Cardiac septum (tissue), 1 donor: ENCODE results near the gene PLXNA3. TPM values are rescaled to one million over a fixed set of nuclear protein-coding genes. Genes with fewer than 3 reads are reported as not detected.

ENCODE experiments used
- DNase-seq: peaks from one replicate; pipeline ENCODE4 v3.0.0-alpha.2; 2020; ENCODE audit warnings: low spot score
- intact Hi-C: fragments of 100-400 bp; cut with DNase I; formaldehyde crosslinking; loops from one replicate; pipeline ENCODE4 v1.14.0; 2022
- microRNA-seq: library from miRNA; unstranded; fragments of <30 nt; microRNA quantifications from one replicate; pipeline ENCODE4 v1.2.0, GENCODE V29; 2020
- total RNA-seq: library from RNA; stranded (reverse); fragmentation: NEBNext Ultra II Directional; extraction: Animal tissue kit (Norgen Biotek cat#: 25700); gene quantifications from one replicate; pipeline ENCODE4 v1.2.1, GENCODE V29; 2021
- donor health status: DM: no; HTN: no; CAD: no.

Gene PLXNA3
- total RNA-seq, 1 donor from 2014 or later = 46.9 TPM

DNA sequence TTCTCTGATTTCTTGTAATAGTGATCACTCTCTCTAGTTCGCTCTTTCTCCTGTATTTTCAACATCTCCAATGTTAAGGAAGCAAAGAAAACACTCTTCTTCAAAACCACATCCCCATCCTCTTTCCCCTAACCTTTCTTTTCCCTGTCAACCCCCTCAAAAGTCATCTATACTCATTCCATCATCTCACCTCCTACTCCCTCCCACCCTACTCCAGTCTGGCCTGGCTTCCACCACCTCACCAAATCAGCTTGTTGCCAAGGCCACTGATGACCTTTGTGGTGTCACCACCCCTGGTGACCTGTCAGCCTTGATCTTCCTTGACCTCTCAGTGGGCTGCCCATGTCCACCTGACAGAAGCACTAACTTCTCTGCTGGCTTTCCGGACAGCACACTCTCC is 55.6 kb downstream of the PLXNA3 start:
- intact Hi-C loops = no loop called here
- no peak for DNase-seq

DNA sequence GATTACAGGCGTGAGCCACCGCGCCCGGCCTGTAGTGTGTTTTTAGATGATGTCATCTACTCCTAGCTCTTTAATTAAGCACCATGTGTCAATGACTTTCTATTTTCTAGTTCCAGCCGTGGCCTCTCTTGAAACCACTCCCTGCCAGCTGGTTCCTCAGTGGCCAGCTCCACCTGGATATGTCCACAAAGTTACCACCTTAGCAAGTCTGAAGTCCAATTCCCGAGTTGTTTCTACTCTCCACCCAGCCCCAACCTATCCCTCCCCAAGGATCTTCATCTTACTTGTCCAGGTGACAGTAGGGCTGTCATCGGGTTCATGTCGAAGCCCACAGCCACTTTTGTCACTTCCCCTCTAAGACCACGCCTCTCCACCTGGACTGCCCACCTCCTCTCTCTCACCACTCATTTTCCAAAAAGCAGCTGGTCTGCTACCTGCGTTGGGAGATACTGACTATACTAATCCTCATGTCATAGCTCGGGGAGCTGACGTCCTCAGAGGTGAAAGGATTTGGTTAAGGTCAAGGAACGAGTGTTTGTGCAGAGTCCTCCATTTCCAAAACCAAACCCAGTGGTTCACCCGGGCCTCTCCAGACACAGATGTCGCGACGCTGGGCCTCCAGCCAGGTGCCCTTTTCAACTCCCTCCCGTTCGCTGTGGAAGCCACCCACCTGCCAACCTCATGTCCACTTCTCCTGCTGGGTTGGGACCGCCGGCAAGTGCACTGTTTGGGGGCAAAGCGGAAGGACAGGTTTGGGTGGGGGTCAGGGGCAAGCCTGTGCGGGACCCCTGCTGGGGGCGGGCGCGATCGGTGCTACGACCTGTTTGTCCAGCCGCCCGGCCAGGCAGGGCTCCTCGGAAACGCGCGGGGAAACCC is 57.2 kb downstream of the PLXNA3 start:
- no peak for DNase-seq
- intact Hi-C loops = no loop called here

DNA sequence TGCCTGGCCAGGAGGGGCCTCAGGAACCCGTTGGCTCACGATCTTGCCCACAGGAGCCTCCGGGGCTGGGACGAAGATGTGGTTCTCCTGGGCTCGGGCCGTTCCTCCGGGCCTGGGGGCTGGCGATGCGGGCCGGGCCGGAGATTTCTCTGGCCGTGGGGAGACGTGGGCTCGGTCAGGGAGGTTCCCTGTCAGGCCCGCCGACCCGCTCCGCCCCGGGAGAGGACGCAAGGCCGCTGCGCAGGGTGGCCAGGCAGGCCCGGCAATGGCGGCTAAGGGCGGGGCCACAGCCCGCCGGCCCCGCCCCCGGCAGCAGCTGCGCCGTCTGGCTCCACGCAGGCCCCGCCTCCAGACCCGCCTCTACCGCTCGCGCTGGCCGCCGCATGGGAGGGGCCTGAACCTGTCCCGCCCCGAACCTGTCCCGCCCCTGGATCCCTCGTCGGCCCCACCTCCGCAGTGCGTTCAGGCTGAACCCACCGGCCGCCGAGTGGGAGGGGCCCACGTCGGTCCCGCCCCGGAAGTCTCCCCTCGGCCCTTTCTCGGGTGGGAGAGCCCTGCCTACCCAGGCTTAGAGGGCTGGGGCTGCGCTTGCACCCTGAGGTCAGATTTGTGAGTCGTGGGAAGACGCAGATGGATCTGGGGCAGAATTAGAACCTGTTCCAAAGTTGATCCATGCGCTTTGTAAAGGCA is 58.0 kb downstream of the PLXNA3 start, which contains the start of gene FAM3A:
Gene FAM3A, minus strand, starts transcription at position 267 of the 690 bp plus-strand sequence. CDS start 460 bp downstream, outside the sequence.
- DNase-seq = peak; percentile 96
- intact Hi-C loops = no loop called here

DNA sequence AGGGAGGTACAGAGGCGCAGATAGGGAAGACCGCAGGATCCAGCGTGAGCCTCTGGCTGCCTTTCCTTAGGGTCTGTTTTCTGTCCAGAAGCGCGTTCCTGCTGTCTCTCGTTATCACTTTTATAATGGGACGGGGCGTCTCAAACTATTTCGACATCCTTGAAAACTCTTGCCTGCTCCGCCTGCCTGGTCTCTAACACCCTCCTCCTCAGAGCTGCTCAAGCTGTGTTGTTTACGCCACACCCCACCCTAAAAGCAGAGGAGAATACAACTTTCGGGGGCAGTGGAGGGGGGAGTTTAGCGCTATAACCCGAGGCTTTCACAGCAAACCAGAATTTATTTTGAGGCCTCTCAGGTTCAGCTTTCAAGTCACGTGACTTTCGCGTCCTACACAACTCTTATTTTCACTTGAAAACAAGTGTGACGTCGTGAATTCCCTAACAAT is 58.6 kb downstream of the PLXNA3 start:
- intact Hi-C loops = no loop called here
- DNase-seq = no peak

DNA sequence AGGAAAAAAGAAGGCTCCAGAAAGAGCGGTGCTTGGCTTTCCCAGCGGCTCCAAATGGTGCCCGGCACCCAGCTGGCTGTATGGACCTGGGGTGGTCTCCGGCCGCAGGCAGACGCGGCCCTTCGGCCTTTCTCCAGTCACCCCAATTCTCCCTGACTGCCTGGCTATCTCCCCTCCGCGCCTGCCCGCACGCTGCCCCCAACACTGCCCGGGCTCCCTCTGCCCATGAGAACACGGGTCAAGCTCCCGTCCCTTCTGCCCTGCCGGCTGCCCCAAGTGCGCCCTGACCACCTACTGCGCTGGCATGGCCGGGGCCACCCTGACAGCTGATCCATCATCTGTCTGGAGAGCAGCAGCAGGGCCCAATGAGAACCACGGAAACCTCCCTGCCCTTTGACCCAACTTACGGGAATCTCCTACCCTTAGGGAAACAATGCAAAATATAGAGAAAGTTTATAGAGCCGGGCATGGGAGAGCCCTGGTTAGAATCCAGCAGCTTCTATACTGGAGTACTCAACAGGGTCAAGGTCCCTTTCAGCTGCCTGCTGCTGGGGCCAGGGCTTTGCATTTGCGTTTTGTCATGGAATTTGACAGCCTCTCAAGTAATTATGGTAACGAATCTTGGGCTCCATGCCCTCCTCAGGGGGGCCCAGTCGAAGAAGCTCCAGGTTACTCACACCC is 59.2 kb downstream of the PLXNA3 start:
- intact Hi-C loops = no loop called here
- no peak for DNase-seq

DNA sequence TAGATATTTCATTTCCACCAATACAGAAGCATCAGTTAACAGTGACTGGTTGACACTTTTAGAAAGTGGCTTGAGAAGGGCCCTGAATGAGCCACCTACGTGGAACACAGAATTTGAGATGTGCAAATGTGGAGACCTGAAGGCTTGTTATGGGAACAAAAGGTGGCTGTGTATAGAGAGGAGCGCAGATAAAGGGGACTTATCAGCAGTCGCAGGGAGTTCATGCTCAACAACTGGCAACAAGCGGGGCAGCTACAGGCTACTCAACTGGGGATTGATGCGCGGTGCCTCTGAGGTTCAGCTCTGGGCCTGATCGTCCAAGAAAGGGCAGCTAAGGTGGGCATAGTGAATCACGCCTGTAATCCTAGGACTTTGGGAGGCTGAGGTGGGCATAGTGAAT is 61.3 kb downstream of the PLXNA3 start:
- intact Hi-C loops = no loop called here
- DNase-seq = no peak

DNA sequence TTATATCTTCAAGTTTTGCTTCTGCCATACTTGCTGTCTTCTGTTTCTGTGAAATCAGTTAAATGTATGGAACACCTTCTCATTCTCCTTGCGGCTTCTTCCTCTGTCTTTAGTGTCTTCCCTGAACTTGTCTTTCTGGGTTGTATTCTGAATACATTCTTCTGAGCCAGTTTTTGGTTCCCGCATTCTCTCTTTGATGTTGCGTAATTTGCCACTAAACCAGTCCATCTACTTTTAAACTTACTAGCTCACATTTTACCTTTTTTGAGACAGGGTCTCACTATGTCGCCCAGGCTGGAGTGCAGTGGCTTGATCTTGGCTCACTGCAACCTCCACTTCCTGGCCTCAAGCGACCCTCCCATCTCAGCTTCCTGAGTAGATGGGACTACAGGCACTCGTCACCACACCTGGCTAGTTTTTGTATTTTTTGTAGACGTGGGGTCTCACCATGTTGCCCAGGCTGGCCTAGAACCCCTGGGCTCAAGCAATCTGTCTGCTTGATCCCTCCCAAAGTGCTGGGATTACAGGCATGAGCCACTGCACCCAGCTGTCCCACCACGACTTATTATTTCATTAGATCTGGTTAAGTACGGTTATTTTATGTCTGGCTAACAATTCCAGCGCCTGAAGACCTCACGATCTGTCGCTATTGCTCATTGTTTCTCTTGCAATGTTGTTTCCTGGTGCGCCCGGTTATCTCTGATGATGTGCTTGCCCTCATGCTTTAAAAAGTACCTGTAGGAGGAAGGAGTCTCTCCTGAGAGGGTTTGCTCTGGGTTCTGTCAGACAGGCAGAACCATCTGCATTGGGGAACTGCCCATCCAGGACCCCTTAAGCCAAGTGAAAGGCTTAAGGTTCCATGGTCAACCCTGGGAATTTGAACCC is 67.8 kb downstream of the PLXNA3 start:
- intact Hi-C loops = no loop called here
- DNase-seq = peak; percentile 51

DNA sequence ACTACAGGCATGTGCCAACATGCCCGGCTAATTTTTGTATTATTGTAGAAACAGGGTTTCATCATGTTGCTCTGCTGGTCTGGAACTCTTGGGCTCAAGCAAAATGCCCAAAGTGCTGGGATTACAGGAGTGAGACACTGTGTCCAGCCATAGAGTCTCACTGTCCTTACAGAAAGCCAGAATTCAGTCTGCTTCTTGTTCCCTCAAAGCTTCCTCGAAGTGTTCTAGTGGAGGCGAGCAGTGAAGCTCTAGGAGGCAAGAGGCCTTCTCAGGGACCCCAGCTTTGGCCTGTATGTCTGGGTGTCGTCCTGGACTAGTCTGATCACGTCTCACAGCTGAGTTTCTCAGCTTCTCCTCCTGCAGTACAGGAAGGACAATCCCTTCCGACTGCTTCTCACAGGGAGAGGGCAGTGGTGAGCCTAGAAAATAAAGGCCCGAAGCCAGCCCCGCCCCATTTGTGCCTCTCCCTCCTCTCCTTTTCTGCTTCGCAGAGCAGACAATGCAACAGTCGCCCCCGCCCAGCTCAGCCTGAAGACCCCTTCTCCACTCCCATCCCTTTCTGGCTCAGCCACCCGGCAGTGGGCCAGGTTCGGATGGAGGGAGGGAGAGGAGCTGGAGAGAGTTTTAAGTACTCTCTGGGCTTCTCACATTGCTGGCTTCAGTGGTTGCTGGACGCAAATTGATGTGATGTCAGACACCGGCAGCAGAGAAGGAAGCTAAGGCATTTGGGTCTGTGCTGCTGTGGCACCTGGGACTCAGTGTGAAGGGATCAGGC is 69.0 kb downstream of the PLXNA3 start:
- DNase-seq = no peak
- intact Hi-C loops = no loop called here

Small RNAs within 50 kb of the gene (microRNA-seq; reads per million reads assigned to microRNA genes)
- not detected for gene MIR6858

Other genes starting within 250 kb of the PLXNA3 start
- gene OPN1MW2, start 238.5 kb upstream of the PLXNA3 start, total RNA-seq = not detected
- gene OPN1MW3, start 200.7 kb upstream of the PLXNA3 start, total RNA-seq = not detected
- not detected for gene TEX28, start 163.2 kb upstream of the PLXNA3 start, total RNA-seq
- gene TKTL1, start 162.5 kb upstream of the PLXNA3 start, total RNA-seq = 3.2 TPM
- gene FLNA, start 83.6 kb upstream of the PLXNA3 start, total RNA-seq = 347 TPM
- 66.2 TPM for gene EMD, start 79.0 kb upstream of the PLXNA3 start, total RNA-seq
- 1,520 TPM for gene RPL10, start 59.9 kb upstream of the PLXNA3 start, total RNA-seq
- 32.9 TPM for gene DNASE1L1, start 49.0 kb upstream of the PLXNA3 start, total RNA-seq
- 41.6 TPM for gene TAFAZZIN, start 46.7 kb upstream of the PLXNA3 start, total RNA-seq
- gene ATP6AP1, start 29.6 kb upstream of the PLXNA3 start, total RNA-seq = 86.1 TPM
- gene GDI1, start 21.1 kb upstream of the PLXNA3 start, total RNA-seq = 114 TPM
- 43.7 TPM for gene FAM50A, start 14.1 kb upstream of the PLXNA3 start, total RNA-seq
- gene LAGE3, start 21.0 kb downstream of the PLXNA3 start, total RNA-seq = 13.9 TPM
- 48.4 TPM for gene UBL4A, start 28.3 kb downstream of the PLXNA3 start, total RNA-seq
- 13.8 TPM for gene SLC10A3, start 32.3 kb downstream of the PLXNA3 start, total RNA-seq
- gene FAM3A, start 58.0 kb downstream of the PLXNA3 start, total RNA-seq = 53.1 TPM
- 14.6 TPM for gene G6PD, start 88.6 kb downstream of the PLXNA3 start, total RNA-seq
- 18.9 TPM for gene IKBKG, start 89.3 kb downstream of the PLXNA3 start, total RNA-seq
- not detected for gene CTAG1A, start 126.9 kb downstream of the PLXNA3 start, total RNA-seq
- not detected for gene CTAG1B, start 161.0 kb downstream of the PLXNA3 start, total RNA-seq
- not detected for gene CTAG2, start 195.3 kb downstream of the PLXNA3 start, total RNA-seq